GM19397 (cell line): Measurements from ENCODE around the gene FOS.
"Not testable (repeated sequence)": the region's sequence is repeated elsewhere in the genome, so short reads cannot be mapped to it uniquely, and the experiment has no call there.

Experiments
- ATAC-seq: cut with Tn5 transposase; IDR thresholded peaks from one replicate; pipeline ENCODE4 v1.9.1; 2021; ENCODE audit warnings: mild to moderate bottlenecking, moderate library complexity; ENCODE audit not compliant: unreplicated experiment

The FOS gene

GRCh38 chr14:75274899-75275569 lies 3.6 kb upstream of the FOS start:
- ATAC-seq: no peak

GRCh38 chr14:75275598-75275997 lies 3.0 kb upstream of the FOS start:
- no peak for ATAC-seq

DNA sequence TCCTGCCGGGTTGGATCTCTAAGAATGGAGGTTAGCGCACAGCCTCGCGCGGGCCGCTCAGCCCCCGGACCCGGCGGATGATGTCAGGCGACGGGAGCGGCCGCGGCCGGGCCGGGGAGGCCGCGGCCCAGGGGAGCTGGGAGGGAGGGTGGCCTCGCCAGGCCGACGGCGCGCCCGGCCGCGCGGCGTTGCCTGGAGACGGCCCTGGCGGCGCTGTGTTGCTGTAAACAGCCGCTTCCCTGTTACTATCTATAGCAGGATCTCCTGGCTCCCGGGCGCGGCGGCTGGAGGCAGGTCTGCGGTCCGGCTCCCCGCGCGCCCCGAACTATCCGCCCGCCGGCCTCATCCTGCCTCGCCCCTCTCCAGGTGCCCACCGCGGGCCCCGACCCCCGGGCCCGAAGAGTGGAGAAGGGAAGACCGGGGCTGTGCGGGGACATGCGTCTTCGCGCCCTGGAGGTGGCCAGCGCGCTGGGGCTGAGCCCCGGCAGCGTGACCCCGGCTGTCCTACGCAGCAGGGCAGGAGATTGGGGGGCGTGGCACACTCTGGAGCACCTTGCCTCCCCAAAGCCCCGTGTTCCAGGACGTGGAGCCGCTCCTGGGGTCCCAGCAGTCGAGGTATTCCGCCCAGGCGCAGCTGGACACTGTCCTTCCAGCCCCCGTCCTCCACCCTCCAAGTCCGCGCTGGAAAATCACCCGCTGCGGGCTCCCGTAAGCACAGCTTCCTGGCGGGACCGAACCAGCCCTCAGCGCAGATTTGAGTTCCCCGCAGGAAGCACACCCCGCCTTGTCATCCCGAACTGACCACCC lies 1.4 kb upstream of the FOS start:
- no peak for ATAC-seq

DNA sequence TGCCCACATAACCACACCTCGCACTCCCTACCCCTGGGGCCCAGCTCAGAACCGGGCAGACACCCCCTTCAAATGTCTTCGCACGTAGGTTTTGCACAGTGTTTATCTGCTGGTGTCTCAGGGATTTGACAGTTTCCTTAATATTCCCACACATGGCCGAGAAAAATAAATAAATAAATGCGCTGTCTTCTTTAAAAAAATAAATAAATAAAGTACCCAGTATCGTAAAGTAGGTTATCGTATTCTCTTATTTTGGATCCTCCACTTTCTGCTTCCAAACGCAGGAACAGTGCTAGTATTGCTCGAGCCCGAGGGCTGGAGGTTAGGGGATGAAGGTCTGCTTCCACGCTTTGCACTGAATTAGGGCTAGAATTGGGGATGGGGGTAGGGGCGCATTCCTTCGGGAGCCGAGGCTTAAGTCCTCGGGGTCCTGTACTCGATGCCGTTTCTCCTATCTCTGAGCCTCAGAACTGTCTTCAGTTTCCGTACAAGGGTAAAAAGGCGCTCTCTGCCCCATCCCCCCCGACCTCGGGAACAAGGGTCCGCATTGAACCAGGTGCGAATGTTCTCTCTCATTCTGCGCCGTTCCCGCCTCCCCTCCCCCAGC lies 710 bp upstream of the FOS start:
- ATAC-seq: no peak

DNA sequence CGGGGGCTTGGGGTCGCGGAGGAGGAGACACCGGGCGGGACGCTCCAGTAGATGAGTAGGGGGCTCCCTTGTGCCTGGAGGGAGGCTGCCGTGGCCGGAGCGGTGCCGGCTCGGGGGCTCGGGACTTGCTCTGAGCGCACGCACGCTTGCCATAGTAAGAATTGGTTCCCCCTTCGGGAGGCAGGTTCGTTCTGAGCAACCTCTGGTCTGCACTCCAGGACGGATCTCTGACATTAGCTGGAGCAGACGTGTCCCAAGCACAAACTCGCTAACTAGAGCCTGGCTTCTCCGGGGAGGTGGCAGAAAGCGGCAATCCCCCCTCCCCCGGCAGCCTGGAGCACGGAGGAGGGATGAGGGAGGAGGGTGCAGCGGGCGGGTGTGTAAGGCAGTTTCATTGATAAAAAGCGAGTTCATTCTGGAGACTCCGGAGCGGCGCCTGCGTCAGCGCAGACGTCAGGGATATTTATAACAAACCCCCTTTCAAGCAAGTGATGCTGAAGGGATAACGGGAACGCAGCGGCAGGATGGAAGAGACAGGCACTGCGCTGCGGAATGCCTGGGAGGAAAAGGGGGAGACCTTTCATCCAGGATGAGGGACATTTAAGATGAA lies 630 bp downstream of the FOS start:
- no peak for ATAC-seq

- no peak for ATAC-seq
These were observed 1.2 kb downstream of the FOS start for GRCh38 chr14:75279763-75280290.

DNA sequence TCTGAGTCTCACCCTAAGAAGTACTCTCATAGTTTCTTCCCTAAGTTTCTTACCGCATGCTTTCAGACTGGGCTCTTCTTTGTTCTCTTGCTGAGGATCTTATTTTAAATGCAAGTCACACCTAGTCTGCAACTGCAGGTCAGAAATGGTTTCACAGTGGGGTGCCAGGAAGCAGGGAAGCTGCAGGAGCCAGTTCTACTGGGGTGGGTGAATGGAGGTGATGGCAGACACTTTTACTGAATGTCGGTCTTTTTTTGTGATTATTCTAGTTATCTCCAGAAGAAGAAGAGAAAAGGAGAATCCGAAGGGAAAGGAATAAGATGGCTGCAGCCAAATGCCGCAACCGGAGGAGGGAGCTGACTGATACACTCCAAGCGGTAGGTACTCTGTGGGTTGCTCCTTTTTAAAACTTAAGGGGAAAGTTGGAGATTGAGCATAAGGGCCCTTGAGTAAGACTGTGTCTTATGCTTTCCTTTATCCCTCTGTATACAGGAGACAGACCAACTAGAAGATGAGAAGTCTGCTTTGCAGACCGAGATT lies 1.7 kb downstream of the FOS start:
- ATAC-seq: no peak

GRCh38 chr14:75280831-75281653 lies 2.4 kb downstream of the FOS start:
- ATAC-seq: no peak

DNA sequence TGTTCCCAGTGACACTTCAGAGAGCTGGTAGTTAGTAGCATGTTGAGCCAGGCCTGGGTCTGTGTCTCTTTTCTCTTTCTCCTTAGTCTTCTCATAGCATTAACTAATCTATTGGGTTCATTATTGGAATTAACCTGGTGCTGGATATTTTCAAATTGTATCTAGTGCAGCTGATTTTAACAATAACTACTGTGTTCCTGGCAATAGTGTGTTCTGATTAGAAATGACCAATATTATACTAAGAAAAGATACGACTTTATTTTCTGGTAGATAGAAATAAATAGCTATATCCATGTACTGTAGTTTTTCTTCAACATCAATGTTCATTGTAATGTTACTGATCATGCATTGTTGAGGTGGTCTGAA lies 3.0 kb downstream of the FOS start:
- no peak for ATAC-seq

GRCh38 chr14:75282170-75282554 lies 3.5 kb downstream of the FOS start:
- ATAC-seq: no peak

DNA sequence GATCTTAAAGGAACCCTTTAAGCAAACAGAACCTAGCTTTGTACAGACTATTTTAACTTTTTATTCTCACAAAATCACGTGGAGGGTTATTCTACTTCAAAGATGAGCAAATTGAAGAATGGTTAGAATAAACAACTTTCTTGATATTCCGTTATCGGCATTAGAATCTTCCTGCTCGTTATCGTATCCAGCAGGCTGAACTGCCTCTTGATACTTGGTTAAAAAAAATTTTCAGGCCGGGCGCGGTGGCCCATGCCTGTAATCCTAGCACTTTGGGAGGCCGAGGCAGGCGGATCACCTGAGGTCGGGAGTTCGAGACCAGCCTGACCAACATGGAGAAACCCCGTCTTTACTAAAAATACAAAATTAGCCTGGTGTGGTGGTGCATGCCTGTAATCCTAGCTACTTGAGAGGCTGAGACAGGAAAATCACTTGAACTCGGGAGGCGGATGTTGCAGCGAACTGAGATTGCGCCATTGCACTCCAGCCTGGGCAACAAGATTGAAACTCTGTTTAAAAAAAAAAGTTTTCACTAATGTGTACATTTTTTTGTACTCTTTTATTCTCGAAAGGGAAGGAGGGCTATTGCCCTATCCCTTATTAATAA lies 4.0 kb downstream of the FOS start:
- ATAC-seq: not testable (repeated sequence)

DNA sequence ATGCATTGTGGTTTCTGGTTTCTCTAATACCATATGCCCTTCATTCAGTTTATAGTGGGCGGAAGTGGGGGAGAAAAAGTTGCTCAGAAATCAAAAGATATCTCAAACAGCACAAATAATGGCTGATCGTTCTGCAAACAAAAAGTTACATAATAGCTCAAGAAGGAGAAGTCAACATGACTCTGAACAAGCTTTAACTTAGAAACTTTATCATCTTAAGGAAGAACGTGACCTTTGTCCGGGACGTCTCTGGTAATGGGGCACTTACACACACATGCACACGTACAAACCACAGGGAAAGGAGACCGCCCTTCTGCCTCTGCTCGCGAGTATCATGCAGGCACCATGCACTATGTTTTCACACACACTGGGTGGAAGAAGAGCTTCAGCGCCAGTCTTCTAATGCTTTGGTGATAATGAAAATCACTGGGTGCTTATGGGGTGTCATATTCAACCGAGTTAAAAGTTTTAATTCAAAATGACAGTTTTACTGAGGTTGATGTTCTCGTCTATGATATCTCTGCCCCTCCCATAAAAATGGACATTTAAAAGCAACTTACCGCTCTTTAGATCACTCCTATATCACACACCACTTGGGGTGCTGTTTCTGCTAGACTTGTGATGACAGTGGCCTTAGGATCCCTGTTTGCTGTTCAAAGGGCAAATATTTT lies 4.7 kb downstream of the FOS start:
- no peak for ATAC-seq

DNA sequence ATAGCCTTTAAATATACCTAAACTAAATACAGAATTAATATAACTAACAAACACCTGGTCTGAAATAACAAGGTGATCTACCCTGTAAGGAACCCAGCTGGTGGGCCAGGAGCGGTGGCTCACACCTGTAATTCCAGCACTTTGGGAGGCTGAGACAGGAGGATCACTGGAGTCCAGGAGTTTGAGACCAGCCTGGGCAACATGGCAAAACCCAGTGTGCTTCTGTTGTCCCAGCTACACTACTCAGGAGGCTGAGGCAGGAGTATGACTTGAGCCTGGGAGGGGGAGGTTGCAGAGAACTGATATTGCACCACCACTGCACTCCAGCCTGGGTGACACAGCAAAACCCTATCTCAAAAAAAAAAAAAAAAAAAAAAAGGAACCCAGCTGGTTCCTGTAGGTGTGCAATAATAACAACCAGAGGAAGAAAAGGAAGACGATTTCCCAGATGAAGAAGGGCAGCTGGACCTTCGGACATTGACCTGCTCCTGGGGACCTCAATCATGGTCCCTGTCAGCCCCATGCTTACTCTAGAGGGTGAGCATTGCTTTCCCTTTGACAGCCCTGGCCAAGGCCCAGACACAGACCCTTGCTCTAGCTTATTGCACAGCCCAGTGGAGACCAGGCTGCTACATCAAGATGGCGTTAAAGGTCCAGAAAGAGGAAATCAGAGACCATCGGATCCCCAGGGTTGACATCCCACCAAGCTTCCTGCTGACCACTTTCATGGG lies 5.4 kb downstream of the FOS start:
- no peak for ATAC-seq

GRCh38 chr14:75285331-75285730 lies 6.7 kb downstream of the FOS start:
- no peak for ATAC-seq

GRCh38 chr14:75286313-75286712 lies 7.7 kb downstream of the FOS start:
- no peak for ATAC-seq

DNA sequence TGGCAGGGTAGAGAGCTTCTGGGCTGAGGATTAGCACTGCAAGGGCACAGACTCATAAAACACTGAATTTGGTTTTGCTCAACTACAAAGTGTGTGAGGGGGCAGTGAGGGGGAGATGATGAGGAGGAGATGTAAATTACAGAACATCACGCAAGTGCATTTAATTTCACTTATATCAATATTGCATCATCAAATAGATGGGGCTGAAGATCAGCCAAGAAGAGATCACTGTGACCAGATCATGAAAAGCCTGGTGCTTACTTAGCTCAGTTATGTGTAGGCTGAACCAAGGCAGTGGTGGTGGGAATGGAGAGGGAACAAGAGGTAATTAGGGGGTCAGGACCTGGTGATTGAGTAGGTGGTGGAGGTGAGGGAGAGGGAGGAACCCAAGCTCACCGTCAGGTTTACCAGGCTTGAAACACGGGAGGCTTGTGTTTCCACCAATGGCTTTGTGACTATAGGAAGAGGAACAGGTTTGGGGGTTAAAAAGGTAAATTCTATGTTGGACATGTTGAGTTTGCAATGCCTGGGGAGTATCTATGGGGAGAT lies 11.3 kb downstream of the FOS start:
- no peak for ATAC-seq

DNA sequence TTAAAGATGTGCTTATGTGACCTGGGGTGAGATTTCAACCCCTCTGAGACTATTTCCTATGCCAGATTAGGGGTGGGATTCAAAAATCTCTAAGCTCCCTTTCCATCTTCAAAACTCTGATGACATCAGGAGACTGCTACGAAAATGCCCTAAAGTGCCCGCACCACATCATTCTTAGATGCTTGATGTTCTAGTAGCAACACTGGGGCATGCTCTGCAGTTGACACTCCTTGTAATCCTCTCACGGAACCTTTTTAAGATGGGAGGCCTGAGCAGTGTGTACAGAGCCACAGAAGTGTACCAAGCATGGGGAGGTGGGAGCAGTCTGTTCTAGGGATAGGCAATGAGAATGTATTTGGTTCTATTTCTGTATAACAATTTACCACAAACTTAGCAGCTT lies 12.2 kb downstream of the FOS start:
- ATAC-seq: no peak

- no peak for ATAC-seq
These were observed 12.7 kb downstream of the FOS start for GRCh38 chr14:75291331-75291730.
